Endodermal cell (in vitro differentiated cells): ENCODE data around the gene LAMP1. TPM values are rescaled to one million over a fixed set of nuclear protein-coding genes. Genes with fewer than 3 reads are reported as not detected.
"Not testable (repeated sequence)": the region's sequence is repeated elsewhere in the genome, so short reads cannot be mapped to it uniquely, and the experiment has no call there.

Experiments used
- DNase-seq: peaks from one replicate; pipeline ENCODE4 v3.0.0-alpha.2; 2017
- H3K27ac ChIP-seq: 2 replicates; pipeline ENCODE4 v1.5.1; 2013; ENCODE audit warnings: mild to moderate bottlenecking, low read depth, low read length, moderate library complexity
- H3K27me3 ChIP-seq: 2 replicates; pipeline ENCODE4 v1.6.1; 2013; ENCODE audit warnings: mild to moderate bottlenecking, low read length, moderate library complexity; ENCODE audit not compliant: insufficient read depth, control insufficient read depth, poor library complexity, severe bottlenecking
- H3K36me3 ChIP-seq: 2 replicates; pipeline ENCODE4 v1.7.0; 2013; ENCODE audit warnings: mild to moderate bottlenecking, low read length, moderate library complexity; ENCODE audit not compliant: control insufficient read depth, insufficient read depth
- H3K4me1 ChIP-seq: one replicate; pipeline ENCODE4 v1.7.0; 2013; ENCODE audit warnings: low read length; ENCODE audit not compliant: control insufficient read depth, insufficient read depth
- H3K4me3 ChIP-seq: 2 replicates; pipeline ENCODE4 v1.5.1; 2013; ENCODE audit warnings: mild to moderate bottlenecking, low read length, moderate library complexity
- H3K9ac ChIP-seq: 2 replicates; pipeline ENCODE4 v1.6.1; 2013; ENCODE audit warnings: mild to moderate bottlenecking, low read length, moderate library complexity; ENCODE audit not compliant: poor library complexity, severe bottlenecking; ENCODE audit errors: extremely low read depth
- H3K9me3 ChIP-seq: 2 replicates; pipeline ENCODE4 v1.6.1; 2013; ENCODE audit warnings: mild to moderate bottlenecking, low read length, moderate library complexity; ENCODE audit not compliant: control insufficient read depth
- H3K27ac Mint-ChIP-seq: 2 replicates; pipeline ENCODE4 v1.8.0; 2020; ENCODE audit warnings: mixed read lengths
- H3K27me3 Mint-ChIP-seq: 2 replicates; pipeline ENCODE4 v1.8.0; 2021; ENCODE audit warnings: mild to moderate bottlenecking, mixed read lengths; ENCODE audit not compliant: insufficient read depth
- H3K36me3 Mint-ChIP-seq: 2 replicates; pipeline ENCODE4 v1.8.0; 2020; ENCODE audit warnings: low read depth, mixed read lengths
- H3K4me1 Mint-ChIP-seq: 2 replicates; pipeline ENCODE4 v1.8.0; 2020; ENCODE audit warnings: mixed read lengths
- H3K4me3 Mint-ChIP-seq: 2 replicates; pipeline ENCODE4 v1.8.0; 2020; ENCODE audit warnings: mild to moderate bottlenecking, moderate library complexity, mixed read lengths
- H3K9me3 Mint-ChIP-seq: 2 replicates; pipeline ENCODE4 v1.8.0; 2020; ENCODE audit warnings: mild to moderate bottlenecking, mixed read lengths
- CTCF ChIP-seq: fragments of 200-600 bp; sonication (generic); conservative IDR thresholded peaks from 2 replicates; pipeline ENCODE4 v1.5.0; 2021; ENCODE audit warnings: antibody characterized with exemption, mild to moderate bottlenecking
- WGBS, 2 experiments: methylation state at CpG; one replicate each; pipeline versions ENCODE4 v1.1.5 to v1.1.7; 2013; ENCODE audit warnings: missing lambda C conversion rate in 2 of 2, mixed read lengths in 1 of 2; ENCODE audit not compliant: insufficient coverage in 1 of 2, insufficient read length in 1 of 2; 5-methylcytosine and 5-hydroxymethylcytosine counted together
- total RNA-seq, 2 donors: library from RNA; stranded (reverse); fragmentation: NEBNext Ultra II Directional in 1 of 2; extraction: Animal tissue kit (Norgen Biotek cat#: 25700) in 1 of 2; gene quantifications; 2 replicates in 1 of 2; 3 replicates in 1 of 2; pipeline ENCODE4 v1.2.1, GENCODE V29; 2021

Gene LAMP1
- total RNA-seq, 2 donors from 2014 or later, result 153 to 160 TPM

- Mint-ChIP-seq H3K27ac (no peak overlapping the region), H3K27me3 (no peaks in the 10 kb centered on the region), H3K4me3 (no peak overlapping the region), H3K9me3 (no peaks in the 10 kb centered on the region), H3K36me3 (peaks cover 37% of the 10 kb centered on the region), H3K4me1 (no peaks in the 10 kb centered on the region)
- peaks cover 39% of the 10 kb centered on the region for H3K36me3 ChIP-seq
- WGBS, 2 experiments, result 93 to 96% methylated on average over 4 to 6 of the region's 6 CpGs
- H3K9ac ChIP-seq, result no peak overlapping the region
- TF ChIP-seq CTCF, result no peak
- H3K27ac ChIP-seq, result no peak overlapping the region
- no peak overlapping the region for H3K4me3 ChIP-seq
- no peak for DNase-seq
- no peaks in the 10 kb centered on the region for H3K9me3 ChIP-seq
- H3K27me3 ChIP-seq, result no peaks in the 10 kb centered on the region
- no peaks in the 10 kb centered on the region for H3K4me1 ChIP-seq
Measured at GRCh38 chr13:113309473-113309872, 12.4 kb downstream of the LAMP1 start.

- H3K27me3 Mint-ChIP-seq, H3K9me3 ChIP-seq, H3K4me1 ChIP-seq, H3K27ac Mint-ChIP-seq, H3K27ac ChIP-seq, H3K4me3 Mint-ChIP-seq, H3K9me3 Mint-ChIP-seq, H3K27me3 ChIP-seq, H3K4me3 ChIP-seq, H3K9ac ChIP-seq, DNase-seq, H3K4me1 Mint-ChIP-seq: not testable (repeated sequence)
- WGBS, 2 experiments, result 95 to 100% methylated on average over 10 to 19 of the region's 20 CpGs
- H3K36me3 Mint-ChIP-seq, result peaks cover 36% of the 10 kb centered on the region
- H3K36me3 ChIP-seq, result peaks cover 56% of the 10 kb centered on the region
Measured at GRCh38 chr13:113314112-113314511, 17.1 kb downstream of the LAMP1 start.

GRCh38 chr13:113314895-113315470, 17.9 kb downstream of the LAMP1 start:
- H3K4me1 Mint-ChIP-seq, H3K27me3 ChIP-seq, H3K27ac Mint-ChIP-seq, H3K27ac ChIP-seq, H3K9ac ChIP-seq, H3K4me3 Mint-ChIP-seq, DNase-seq, H3K4me3 ChIP-seq, H3K4me1 ChIP-seq, H3K27me3 Mint-ChIP-seq, H3K9me3 Mint-ChIP-seq, H3K9me3 ChIP-seq: not testable (repeated sequence)
- H3K36me3 Mint-ChIP-seq, result peaks cover 32% of the 10 kb centered on the region
- WGBS, 2 experiments, result 97% methylated on average over 11 to 22 of the region's 23 CpGs
- peaks cover 53% of the 10 kb centered on the region for H3K36me3 ChIP-seq

- H3K27me3 Mint-ChIP-seq, result no peaks in the 10 kb centered on the region
- H3K27ac Mint-ChIP-seq, result no peak overlapping the region
- WGBS, 2 experiments, result 92 to 95% methylated on average over 5 of the region's 5 CpGs
- Histone ChIP-seq H3K4me3 (no peak overlapping the region), H3K9ac (no peak overlapping the region), H3K36me3 (peaks cover 57% of the 10 kb centered on the region), H3K4me1 (no peaks in the 10 kb centered on the region), H3K9me3 (no peaks in the 10 kb centered on the region), H3K27me3 (no peaks in the 10 kb centered on the region), H3K27ac (no peak overlapping the region)
- peaks cover 37% of the 10 kb centered on the region for H3K36me3 Mint-ChIP-seq
- DNase-seq, result no peak
- H3K4me1 Mint-ChIP-seq, result no peaks in the 10 kb centered on the region
- no peak overlapping the region for H3K4me3 Mint-ChIP-seq
- H3K9me3 Mint-ChIP-seq, result no peaks in the 10 kb centered on the region
- TF ChIP-seq CTCF, result no peak
Measured at GRCh38 chr13:113315992-113316391, 19.0 kb downstream of the LAMP1 start.
